Thoracic aorta endothelial cell (primary cell): ENCODE data around the gene PIH1D2. TPM values are rescaled to one million over a fixed set of nuclear protein-coding genes. Genes with fewer than 3 reads are reported as not detected.

Experiments
- small RNA-seq: library from RNA; depleted of rRNA; stranded (forward); fragments of <200 nt; gene quantifications from one replicate; pipeline ENCODE3, GENCODE V24; 2012
- total RNA-seq: library from RNA; depleted of rRNA; stranded (reverse); fragments of >200 nt; gene quantifications from 2 replicates; pipeline ENCODE4 v1.2.3, GENCODE V29; 2012

Gene PIH1D2, protein sequence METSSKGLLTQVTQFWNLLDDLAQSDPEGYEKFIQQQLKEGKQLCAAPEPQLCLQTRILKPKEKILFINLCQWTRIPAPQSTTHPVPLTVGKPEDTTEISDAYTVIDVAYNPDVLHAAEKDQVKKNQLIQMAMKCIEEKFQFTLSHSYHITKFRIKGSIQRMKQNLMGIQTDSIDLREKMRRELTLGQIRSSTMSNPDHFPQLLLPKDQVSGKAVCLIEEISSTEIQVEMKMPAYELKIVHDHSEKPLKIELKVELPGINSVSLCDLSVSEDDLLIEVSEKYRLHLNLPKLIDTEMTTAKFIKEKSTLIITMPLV
- 1.6 and 1.9 TPM in 2 replicates for total RNA-seq

GRCh38 chr11:112073941-112074811 lies at the start of gene PIH1D2, which contains the start of gene NKAPD1:
Gene PIH1D2 (minus strand): TSS chr11:112074017. CDS start chr11:112073174, 843 bp downstream.
Gene NKAPD1 (plus strand): TSS chr11:112074299. CDS start chr11:112075575, 1,276 bp downstream.

GRCh38 chr11:112086422-112087191 lies 12.8 kb upstream of the PIH1D2 start, which contains the start of the genes SDHD and TIMM8B:
Gene SDHD (plus strand): TSS chr11:112086873. CDS start chr11:112086908, 35 bp downstream.
Gene TIMM8B (minus strand): TSS chr11:112086756. CDS start chr11:112086723, 33 bp downstream.

DNA sequence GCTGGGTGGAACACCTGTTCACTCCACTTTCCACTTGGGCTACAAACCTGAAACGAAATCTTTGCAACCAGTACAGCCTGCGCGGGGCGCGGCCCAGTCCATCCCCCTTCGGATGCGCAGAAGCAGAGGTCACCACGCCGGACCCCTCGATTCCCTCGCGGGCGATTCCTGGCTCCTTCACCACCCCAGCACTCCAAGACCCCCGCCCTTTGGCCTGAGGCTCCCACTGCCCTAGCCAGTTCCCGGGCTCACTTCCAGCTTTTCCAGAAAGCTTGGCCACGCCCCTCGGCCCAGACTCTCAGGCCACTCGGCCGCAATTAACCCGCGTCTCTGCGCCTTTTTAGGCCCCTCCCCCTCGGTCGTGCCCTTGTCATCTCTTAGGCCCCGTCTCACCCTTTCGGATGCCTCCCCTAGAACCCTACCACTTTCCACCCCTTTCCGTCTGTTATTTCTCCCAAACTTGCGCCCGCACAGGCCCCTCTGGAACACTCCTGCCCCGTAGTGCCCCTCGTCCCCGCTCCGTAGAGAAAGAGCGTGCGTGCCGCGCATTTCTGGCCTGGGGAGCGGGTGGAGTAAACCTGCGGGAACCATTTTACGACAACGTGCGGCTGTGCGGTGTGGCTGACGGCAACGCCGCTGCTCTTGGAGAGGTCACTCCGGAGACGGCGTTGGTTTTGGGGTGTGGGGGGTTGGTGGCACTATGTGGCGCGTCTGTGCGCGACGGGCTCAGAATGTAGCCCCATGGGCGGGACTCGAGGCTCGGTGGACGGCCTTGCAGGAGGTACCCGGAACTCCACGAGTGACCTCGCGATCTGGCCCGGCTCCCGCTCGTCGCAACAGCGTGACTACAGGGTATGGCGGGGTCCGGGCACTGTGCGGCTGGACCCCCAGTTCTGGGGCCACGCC lies 48.8 kb downstream of the PIH1D2 start, which contains the start of gene DLAT:
Gene DLAT (plus strand): TSS at position 636 of the 906 bp plus-strand sequence. CDS start 65 bp downstream, at position 701.

Small RNA genes within 50 kb of the gene (small RNA-seq; reads per million reads assigned to genes)
- gene AP000907.3 (not detected), gene RNU6-893P (not detected)

Other genes starting within 250 kb of the PIH1D2 start
- 35.2 and 38.5 TPM in 2 replicates for gene ALG9, start 202.4 kb downstream of the PIH1D2 start, total RNA-seq
- gene FDXACB1, start 194.9 kb downstream of the PIH1D2 start, total RNA-seq, result 3.3 and 4.2 TPM in 2 replicates
- 3.9 and 7.0 TPM in 2 replicates for gene CFAP68, start 194.5 kb downstream of the PIH1D2 start, total RNA-seq
- 0.29 and 1.1 TPM in 2 replicates for gene CRYAB, start 162.2 kb downstream of the PIH1D2 start, total RNA-seq
- gene HSPB2, start 161.3 kb downstream of the PIH1D2 start, total RNA-seq, result not detected in 2 replicates
- 0.29 TPM in 1 of 2 replicates, not detected in the other for gene C11orf52, start 155.1 kb downstream of the PIH1D2 start, total RNA-seq
- 31.0 and 34.3 TPM in 2 replicates for gene DIXDC1, start 136.7 kb downstream of the PIH1D2 start, total RNA-seq
- 56.7 and 77.5 TPM in 2 replicates for gene DLAT, start 48.6 kb downstream of the PIH1D2 start, total RNA-seq
- 23.0 TPM in 2 replicates for gene NKAPD1, start 282 bp upstream of the PIH1D2 start, total RNA-seq
- 52.2 and 65.0 TPM in 2 replicates for gene TIMM8B, start 12.7 kb upstream of the PIH1D2 start, total RNA-seq
- 141 and 144 TPM in 2 replicates for gene SDHD, start 12.9 kb upstream of the PIH1D2 start, total RNA-seq
- 0.80 and 1.4 TPM in 2 replicates for gene IL18, start 90.1 kb upstream of the PIH1D2 start, total RNA-seq
- 0.43 TPM in 1 of 2 replicates, not detected in the other for gene TEX12, start 93.4 kb upstream of the PIH1D2 start, total RNA-seq
- 1.2 and 2.8 TPM in 2 replicates for gene BCO2, start 101.5 kb upstream of the PIH1D2 start, total RNA-seq
- gene PTS, start 152.4 kb upstream of the PIH1D2 start, total RNA-seq, result 39.4 and 51.2 TPM in 2 replicates
- not detected in 2 replicates for gene PLET1, start 186.8 kb upstream of the PIH1D2 start, total RNA-seq